HG02571 (cell line): ENCODE measurements around the gene GNB1.
"Not testable (repeated sequence)": the region's sequence is repeated elsewhere in the genome, so short reads cannot be mapped to it uniquely, and the experiment has no call there.

Experiments
- ATAC-seq: cut with Tn5 transposase; IDR thresholded peaks from one replicate; pipeline ENCODE4 v1.9.1; 2021; ENCODE audit warnings: mild to moderate bottlenecking, moderate library complexity; ENCODE audit not compliant: unreplicated experiment

The GNB1 gene

GRCh38 chr1:1752190-1752589 lies 138.7 kb downstream of the GNB1 start:
- no peak for ATAC-seq

- not testable (repeated sequence) for ATAC-seq
Observed at GRCh38 chr1:1749941-1750340, 140.9 kb downstream of the GNB1 start.

- ATAC-seq: no peak
Observed at GRCh38 chr1:1748686-1749321, 142.1 kb downstream of the GNB1 start.

- ATAC-seq: peak; percentile 76
Observed at GRCh38 chr1:1746566-1746909, 144.3 kb downstream of the GNB1 start.

- ATAC-seq: peak; percentile 55
Observed at GRCh38 chr1:1745651-1746565, 145.0 kb downstream of the GNB1 start.

- not testable (repeated sequence) for ATAC-seq
Observed at GRCh38 chr1:1742529-1742928, 148.4 kb downstream of the GNB1 start.

- not testable (repeated sequence) for ATAC-seq
Observed at GRCh38 chr1:1741013-1741412, 149.9 kb downstream of the GNB1 start.

- not testable (repeated sequence) for ATAC-seq
Observed at GRCh38 chr1:1738799-1739337, 152.0 kb downstream of the GNB1 start.

- not testable (repeated sequence) for ATAC-seq
Observed at GRCh38 chr1:1737675-1738590, 153.0 kb downstream of the GNB1 start.
